ENCODE data around the gene DENND10.
A peak's percentile ranks its signal among the peaks of the same experiment; 100 is the strongest.
"Not testable (repeated sequence)": the region's sequence is repeated elsewhere in the genome, so short reads cannot be mapped to it uniquely, and the experiment has no call there.

DENND10 gene

GRCh38 chr10:119098576-119098975 lies 5.3 kb upstream of the DENND10 start:
- DNase-seq (ENCODE audit: low read depth in 3 of 3), result no peak

GRCh38 chr10:119100434-119101238 lies 3.3 kb upstream of the DENND10 start:
- DNase-seq (ENCODE audit: low read depth in 3 of 3), result no peak

- no peak for DNase-seq (ENCODE audit: low read depth in 3 of 3)
Observed at GRCh38 chr10:119101366-119102098, 2.4 kb upstream of the DENND10 start.

GRCh38 chr10:119103241-119103902 lies 541 bp upstream of the DENND10 start:
- DNase-seq (ENCODE audit: low read depth in 3 of 3), result no peak

- peak in 1 of 3 donors; percentile 6 for DNase-seq (ENCODE audit: low read depth in 3 of 3)
Observed at GRCh38 chr10:119104654-119105015, 722 bp downstream of the DENND10 start.

- DNase-seq (ENCODE audit: low read depth in 3 of 3), result no peak
Observed at GRCh38 chr10:119105155-119105554, 1.2 kb downstream of the DENND10 start.

- DNase-seq (ENCODE audit: low read depth in 3 of 3), result not testable (repeated sequence)
Observed at GRCh38 chr10:119105899-119106298, 2.0 kb downstream of the DENND10 start.

GRCh38 chr10:119107106-119107505 lies 3.2 kb downstream of the DENND10 start:
- DNase-seq (ENCODE audit: low read depth in 3 of 3), result not testable (repeated sequence)

- DNase-seq (ENCODE audit: low read depth in 3 of 3), result not testable (repeated sequence)
Observed at GRCh38 chr10:119107771-119108170, 3.9 kb downstream of the DENND10 start.

GRCh38 chr10:119112056-119112455 lies 8.1 kb downstream of the DENND10 start:
- DNase-seq (ENCODE audit: low read depth in 3 of 3), result no peak

GRCh38 chr10:119113751-119114732 lies 10.1 kb downstream of the DENND10 start:
- no peak for DNase-seq (ENCODE audit: low read depth in 3 of 3)

GRCh38 chr10:119115926-119116325 lies 12.0 kb downstream of the DENND10 start:
- DNase-seq (ENCODE audit: low read depth in 3 of 3), result no peak

GRCh38 chr10:119116326-119116951 lies 12.5 kb downstream of the DENND10 start:
- DNase-seq (ENCODE audit: low read depth in 3 of 3), result no peak

- no peak for DNase-seq (ENCODE audit: low read depth in 3 of 3)
Observed at GRCh38 chr10:119118231-119118630, 14.3 kb downstream of the DENND10 start.

GRCh38 chr10:119119400-119119799 lies 15.5 kb downstream of the DENND10 start:
- no peak for DNase-seq (ENCODE audit: low read depth in 3 of 3)

GRCh38 chr10:119120413-119120867 lies 16.5 kb downstream of the DENND10 start:
- DNase-seq (ENCODE audit: low read depth in 3 of 3), result no peak

- DNase-seq (ENCODE audit: low read depth in 3 of 3), result no peak
Observed at GRCh38 chr10:119120875-119121274, 17.0 kb downstream of the DENND10 start.

GRCh38 chr10:119125942-119126341 lies 22.0 kb downstream of the DENND10 start:
- no peak for DNase-seq (ENCODE audit: low read depth in 3 of 3)

- DNase-seq (ENCODE audit: low read depth in 3 of 3), result no peak
Observed at GRCh38 chr10:119129721-119130120, 25.8 kb downstream of the DENND10 start.

GRCh38 chr10:119131512-119132240 lies 27.8 kb downstream of the DENND10 start:
- DNase-seq (ENCODE audit: low read depth in 3 of 3), result peak in 2 of 3 donors; percentile 17 to 33

All from stimulated activated CD4-positive, alpha-beta T cell treated with anti-CD3 and anti-CD28 coated beads, TNF-alpha, amount 100 ng/mL, for 48 hours (primary cell).